Subcutaneous adipose tissue (tissue), 4 donors: Measurements from ENCODE around the gene BMP6. TPM values are rescaled to one million over a fixed set of nuclear protein-coding genes. Genes with fewer than 3 reads are reported as not detected.

ENCODE experiments used
- CTCF ChIP-seq: fragments of 450-650 bp; IDR thresholded peaks from one replicate; pipeline ENCODE4 v1.5.1; 2016; ENCODE audit warnings: low read depth, mild to moderate bottlenecking, control low read depth, antibody characterized with exemption, moderate library complexity
- total RNA-seq, 4 donors: library from RNA; depleted of rRNA; stranded (reverse); fragments of >200 nt; gene quantifications; one replicate each; pipeline ENCODE4 v1.1.0, GENCODE V29; 2016

The BMP6 gene
- total RNA-seq, 4 donors from 2014 or later, result 4.6 to 43.0 (median 11.7) TPM

- TF ChIP-seq CTCF, result no peak
Observed at GRCh38 chr6:7776509-7776908, 50.6 kb downstream of the BMP6 start.

GRCh38 chr6:7777074-7777473, 51.2 kb downstream of the BMP6 start:
- no peak for TF ChIP-seq CTCF

GRCh38 chr6:7781240-7781639, 55.3 kb downstream of the BMP6 start:
- no peak for TF ChIP-seq CTCF

- no peak for TF ChIP-seq CTCF
Observed at GRCh38 chr6:7784248-7784647, 58.3 kb downstream of the BMP6 start.

GRCh38 chr6:7784706-7785105, 58.8 kb downstream of the BMP6 start:
- TF ChIP-seq CTCF, result no peak

GRCh38 chr6:7785243-7786035, 59.5 kb downstream of the BMP6 start:
- TF ChIP-seq CTCF, result no peak

- no peak for TF ChIP-seq CTCF
Observed at GRCh38 chr6:7786214-7786661, 60.3 kb downstream of the BMP6 start.
